H1 (cell line): ENCODE data around the gene PSMC5. TPM values are rescaled to one million over a fixed set of nuclear protein-coding genes. Genes with fewer than 3 reads are reported as not detected.

ENCODE experiments used
- CTCF ChIA-PET: fragments of 300-600 bp; sonication (Branson Sonifier 250); formaldehyde crosslinking; loops from one replicate; lab custom pipeline; 2021; ENCODE audit not compliant: partially characterized antibody; lab: Charles Lee
- POLR2A ChIA-PET: fragments of 300-600 bp; sonication (Branson Sonifier 250); formaldehyde crosslinking; loops from one replicate; lab custom pipeline; 2021; ENCODE audit warnings: inconsistent platforms; ENCODE audit not compliant: partially characterized antibody; lab: Charles Lee
- DNase-seq, 2 experiments: peaks; one replicate each; pipeline versions ENCODE4 v3.0.0 to v3.0.0-alpha.2; 2010 to 2022; ENCODE audit warnings: low spot score in 2 of 2, low read depth in 1 of 2, mixed read lengths in 1 of 2
- FAIRE-seq: peaks from 2 replicates; lab custom pipeline; 2011; peaks lifted over from hg19 to GRCh38; lab: Jason Lieb, UNC
- H2AFZ ChIP-seq: 2 replicates; pipeline ENCODE4 v1.8.1; 2012; ENCODE audit warnings: low read length, inconsistent platforms
- H2AK5ac ChIP-seq: 2 replicates; pipeline ENCODE4 v1.6.1; 2013; ENCODE audit warnings: low read depth, low read length
- H2BK120ac ChIP-seq: replicated peaks from 2 replicates; pipeline ENCODE3; 2013; ENCODE audit warnings: low read depth, low read length, inconsistent platforms
- H2BK12ac ChIP-seq: 2 replicates; pipeline ENCODE4 v1.6.1; 2013; ENCODE audit warnings: low read depth, low read length
- H2BK15ac ChIP-seq: 2 replicates; pipeline ENCODE4 v1.6.1; 2013; ENCODE audit warnings: low read length
- H2BK20ac ChIP-seq: 2 replicates; pipeline ENCODE4 v1.6.1; 2013; ENCODE audit warnings: low read length
- H2BK5ac ChIP-seq: 2 replicates; pipeline ENCODE4 v1.6.1; 2013; ENCODE audit warnings: low read depth, low read length
- H3K14ac ChIP-seq: 2 replicates; pipeline ENCODE4 v1.6.1; 2013; ENCODE audit warnings: inconsistent platforms; ENCODE audit not compliant: insufficient read length
- H3K18ac ChIP-seq: 2 replicates; pipeline ENCODE4 v1.6.1; 2013; ENCODE audit warnings: low read length; ENCODE audit errors: extremely low read depth
- H3K23ac ChIP-seq: 2 replicates; pipeline ENCODE4 v1.6.1; 2013; ENCODE audit warnings: inconsistent platforms; ENCODE audit not compliant: insufficient read length
- H3K23me2 ChIP-seq: 2 replicates; pipeline ENCODE4 v1.6.1; 2013; ENCODE audit warnings: low read depth, low read length
- H3K27ac ChIP-seq: 2 replicates; pipeline ENCODE4 v1.6.1; 2011; ENCODE audit warnings: low read depth, low read length, inconsistent platforms
- H3K27me3 ChIP-seq, 4 experiments: replicated peaks in 1 of 4; 1 replicate in 1 of 4; 2 replicates in 3 of 4; pipeline versions ENCODE4 v1.6.1 to v1.8.1; 2011 to 2013; ENCODE audit warnings: low read length in 3 of 4, mild to moderate bottlenecking in 3 of 4, inconsistent platforms in 2 of 4, mixed read lengths in 2 of 4, moderate library complexity in 1 of 4; ENCODE audit not compliant: control insufficient read depth in 3 of 4, insufficient read depth in 3 of 4; ENCODE audit errors: extremely low read depth in 1 of 4
- H3K36me3 ChIP-seq, 4 experiments: 2 replicates each; pipeline versions ENCODE4 v1.6.1 to v1.8.1; 2011 to 2013; ENCODE audit warnings: mild to moderate bottlenecking in 4 of 4, low read length in 3 of 4, moderate library complexity in 2 of 4, control low read depth in 1 of 4, inconsistent platforms in 1 of 4; ENCODE audit not compliant: insufficient read depth in 4 of 4, control insufficient read depth in 2 of 4
- H3K4ac ChIP-seq: replicated peaks from 2 replicates; pipeline ENCODE3; 2013; ENCODE audit warnings: low read length, low read depth, mixed read lengths, inconsistent platforms; ENCODE audit not compliant: insufficient read length
- H3K4me1 ChIP-seq, 4 experiments: replicated peaks in 1 of 4; 1 replicate in 1 of 4; 2 replicates in 3 of 4; pipeline versions ENCODE4 v1.6.1 to v1.8.1; 2011 to 2013; ENCODE audit warnings: low read length in 3 of 4, inconsistent platforms in 2 of 4, mixed read lengths in 1 of 4; ENCODE audit not compliant: insufficient read depth in 4 of 4, control insufficient read depth in 3 of 4
- H3K4me2 ChIP-seq, 2 experiments: 2 replicates each; pipeline versions ENCODE4 v1.6.1 to v1.8.1; 2011 to 2013; ENCODE audit warnings: low read depth in 2 of 2, low read length in 2 of 2, control low read depth in 1 of 2, inconsistent platforms in 1 of 2, mild to moderate bottlenecking in 1 of 2; ENCODE audit not compliant: insufficient read depth in 1 of 2
- H3K4me3 ChIP-seq, 4 experiments: fragments of 200-600, 300-600 bp in 1 of 4; sonication (generic), shearing (Covaris generic), sonication (Bioruptor Twin) in 1 of 4; 2 replicates each; pipeline versions ENCODE4 v1.5.1 to v1.8.1; 2011 to 2016; ENCODE audit warnings: low read length in 4 of 4, low read depth in 3 of 4, control low read depth in 2 of 4, inconsistent platforms in 2 of 4, mild to moderate bottlenecking in 2 of 4, mixed read lengths in 1 of 4, moderate library complexity in 1 of 4; ENCODE audit not compliant: insufficient read depth in 2 of 4; ENCODE audit errors: extremely low read depth in 1 of 4
- H3K56ac ChIP-seq: replicated peaks from 2 replicates; pipeline ENCODE3; 2013; ENCODE audit warnings: low read depth, mild to moderate bottlenecking, mixed read lengths, low read length, inconsistent platforms; ENCODE audit not compliant: insufficient read length
- H3K79me1 ChIP-seq: 2 replicates; pipeline ENCODE4 v1.6.1; 2013; ENCODE audit warnings: low read depth, low read length, control low read depth
- H3K79me2 ChIP-seq, 2 experiments: 2 replicates each; pipeline versions ENCODE4 v1.6.1 to v1.8.1; 2012 to 2013; ENCODE audit warnings: low read length in 2 of 2, mild to moderate bottlenecking in 2 of 2, inconsistent platforms in 1 of 2; ENCODE audit not compliant: insufficient read depth in 2 of 2, control insufficient read depth in 1 of 2
- H3K9ac ChIP-seq, 4 experiments: replicated peaks in 1 of 4; 1 replicate in 1 of 4; 2 replicates in 3 of 4; pipeline versions ENCODE4 v1.6.1 to v1.8.1; 2011 to 2013; ENCODE audit warnings: low read depth in 3 of 4, low read length in 3 of 4, control low read depth in 2 of 4, mild to moderate bottlenecking in 2 of 4, moderate library complexity in 2 of 4, inconsistent platforms in 1 of 4; ENCODE audit errors: extremely low read depth in 1 of 4
- H3K9me3 ChIP-seq, 2 experiments: 2 replicates each; pipeline versions ENCODE4 v1.6.1 to v1.8.1; 2012 to 2013; ENCODE audit warnings: mild to moderate bottlenecking in 2 of 2, moderate library complexity in 2 of 2, control low read depth in 1 of 2, inconsistent platforms in 1 of 2, low read depth in 1 of 2, low read length in 1 of 2, mixed read lengths in 1 of 2; ENCODE audit not compliant: insufficient read depth in 2 of 2
- H4K20me1 ChIP-seq, 2 experiments: replicated peaks in 1 of 2; 2 replicates each; pipeline versions ENCODE3 to v1.8.1; 2011 to 2013; ENCODE audit warnings: inconsistent platforms in 2 of 2, low read length in 2 of 2, mild to moderate bottlenecking in 1 of 2; ENCODE audit not compliant: insufficient read depth in 2 of 2, control insufficient read depth in 1 of 2
- H4K5ac ChIP-seq: 2 replicates; pipeline ENCODE4 v1.6.1; 2013; ENCODE audit warnings: low read length, low read depth, mixed read lengths, inconsistent platforms; ENCODE audit not compliant: insufficient read length
- H4K8ac ChIP-seq: 2 replicates; pipeline ENCODE4 v1.8.0; 2013; ENCODE audit warnings: mild to moderate bottlenecking, moderate library complexity, low read length, inconsistent platforms; ENCODE audit not compliant: insufficient read depth; ENCODE audit errors: extremely low read depth
- H4K91ac ChIP-seq: replicated peaks from 2 replicates; pipeline ENCODE3; 2013; ENCODE audit warnings: low read length, mixed read lengths, inconsistent platforms; ENCODE audit not compliant: insufficient read length
- CBX5 ChIP-seq: fragments of 300-800, 300-1000 bp; sonication (generic); IDR thresholded peaks from 2 replicates; pipeline ENCODE4 v1.7.1; 2016; ENCODE audit warnings: antibody characterized with exemption, low read length, low read depth
- CEBPB ChIP-seq: IDR thresholded peaks from 2 replicates; pipeline ENCODE4 v1.6.1; 2012; ENCODE audit warnings: low read depth, low read length
- EZH2 ChIP-seq: fragments of 200-600 bp; sonication (generic); IDR thresholded peaks from 2 replicates; pipeline ENCODE4 v1.7.1; 2012; ENCODE audit warnings: low read depth, mild to moderate bottlenecking, moderate library complexity, low read length, inconsistent platforms; ENCODE audit not compliant: severe bottlenecking
- RFX5 ChIP-seq: IDR thresholded peaks from 2 replicates; pipeline ENCODE4 v1.6.1; 2011; ENCODE audit warnings: low read depth, low read length, improper control_type of control experiment, borderline replicate concordance
- WGBS, 2 experiments: shearing (Covaris generic) in 1 of 2; methylation state at CpG; one replicate each; pipeline versions ENCODE4 v1.1.6 to v1.1.7; 2013 to 2015; ENCODE audit warnings: low lambda C conversion rate in 2 of 2, mixed read lengths in 2 of 2, inconsistent platforms in 1 of 2, low coverage in 1 of 2, missing lambda C conversion rate in 1 of 2; ENCODE audit not compliant: insufficient replicate concordance in 2 of 2, insufficient coverage in 1 of 2, insufficient read length in 1 of 2; ENCODE audit errors: extremely low coverage in 1 of 2, missing lambda C conversion rate in 1 of 2; 5-methylcytosine and 5-hydroxymethylcytosine counted together
- polyA plus RNA-seq, 7 experiments: library from polyadenylated mRNA; depleted of rRNA in 3 of 7; stranded (reverse) in 5 of 7; unstranded in 2 of 7; fragments of >200 nt in 5 of 7; fragments of 200-250 nt in 2 of 7; gene quantifications; 1 replicate in 5 of 7; 2 replicates in 1 of 7; 4 replicates in 1 of 7; pipeline versions ENCODE4 v1.2.1 to v1.2.3, GENCODE V29; 2011 to 2013; ENCODE audit warnings: missing spikeins in 2 of 7, mixed read lengths in 2 of 7
- total RNA-seq: library from RNA; stranded (reverse); fragmentation: NEBNext Ultra II Directional; extraction: Animal tissue kit (Norgen Biotek cat#: 25700); gene quantifications from 2 replicates; pipeline ENCODE4 v1.2.1, GENCODE V29; 2021
- TF ChIP-seq, protein P1 (sequence below): IDR thresholded peaks from 2 replicates; pipeline ENCODE4 v1.6.1; 2012; ENCODE audit warnings: inconsistent platforms

Gene PSMC5
- total and polyA plus RNA-seq, 2 of the 8 experiments (the other 6 are each of a cell fraction or from before 2014, with no cell fraction given): 172 to 180 TPM

DNA sequence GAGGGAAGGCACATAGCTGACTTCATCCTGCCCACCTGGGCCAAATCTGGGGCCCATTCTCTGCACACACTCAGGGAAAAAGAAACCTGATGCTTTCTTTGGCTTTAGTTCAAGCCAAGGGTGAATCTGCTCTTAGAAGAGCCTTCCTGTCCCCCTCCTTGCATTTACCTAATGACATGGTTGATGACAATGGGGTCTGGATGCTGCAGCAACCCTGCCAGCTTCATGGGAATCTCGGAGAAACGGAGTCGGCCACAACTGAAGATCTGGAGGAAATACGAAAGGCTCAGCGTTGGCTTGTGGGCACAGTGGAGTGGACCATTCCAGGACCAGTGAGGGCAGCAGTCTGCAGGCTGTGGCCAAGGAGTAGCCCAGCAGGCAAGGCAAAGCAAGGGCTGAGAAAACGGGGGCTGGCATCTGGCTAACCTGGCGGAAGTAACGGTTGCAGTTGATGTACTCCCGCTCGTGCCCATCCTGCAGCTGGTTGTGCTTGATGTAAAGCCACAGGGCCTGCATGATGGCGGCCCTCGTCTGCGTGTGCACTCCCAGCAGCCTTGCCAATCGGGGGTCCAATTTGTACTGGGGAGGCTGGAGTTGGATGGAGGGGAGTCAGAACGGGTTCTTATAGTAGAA is 6.6 kb downstream of the PSMC5 start:
- Histone ChIP-seq H4K5ac (no peak overlapping the region), H3K23ac (no peak overlapping the region), H3K36me3 (peaks cover 42 to 63% (median 59%) of the 10 kb centered on the region in 4 experiments), H3K4me2 (no peak overlapping the region), H3K23me2 (no peaks in the 10 kb centered on the region), H3K27ac (no peak overlapping the region), H4K20me1 (peaks cover 3 to 27% of the 10 kb centered on the region in 2 experiments), H4K91ac (no peak overlapping the region), H2BK5ac (no peak overlapping the region; the same call in 1 of the 2 replicates), H2BK15ac (no peak overlapping the region), H3K18ac (no peak overlapping the region), H3K27me3 (no peaks in the 10 kb centered on the region), H3K4ac (no peak overlapping the region), H2BK20ac (no peak overlapping the region), H3K9ac (no peak overlapping the region), H2AK5ac (no peak overlapping the region), H2BK12ac (no peak overlapping the region), H3K56ac (no peak overlapping the region), H3K4me3 (no peak overlapping the region), H2AFZ (no peak overlapping the region), H3K79me1 (peaks cover 22% of the 10 kb centered on the region), H2BK120ac (no peak overlapping the region), H3K14ac (no peak overlapping the region), H3K4me1 (peaks cover under 1 to 13% (median 11%) of the 10 kb centered on the region in 4 experiments), H3K9me3 (no peaks in the 10 kb centered on the region), H3K79me2 (peaks cover 0 to 28% of the 10 kb centered on the region in 2 experiments), H4K8ac (no peak overlapping the region; the same call in 1 of the 2 replicates)
- FAIRE-seq (no peak), DNase-seq (no peak)
- CTCF ChIA-PET: interaction anchor here (0.7 to 5.2 kb wide), 18 partner anchors 10 to 385 kb away, joined by 3 to 61 read pairs (median 4); no protein-coding TSS in a partner anchor
- TF ChIP-seq CBX5: no peak
- no peak for TF ChIP-seq EZH2
- TF ChIP-seq CEBPB: no peak
- TF ChIP-seq RFX5: no peak
- TF ChIP-seq, protein P1, sequence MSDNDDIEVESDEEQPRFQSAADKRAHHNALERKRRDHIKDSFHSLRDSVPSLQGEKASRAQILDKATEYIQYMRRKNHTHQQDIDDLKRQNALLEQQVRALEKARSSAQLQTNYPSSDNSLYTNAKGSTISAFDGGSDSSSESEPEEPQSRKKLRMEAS: no peak
- POLR2A ChIA-PET: interaction anchor here (1.1 to 32.3 kb wide), 8 partner anchors 2 to 93 kb away, joined by 3 to 593 read pairs (median 7); partner anchors contain the start of genes CCDC47, DDX42, FTSJ3 and PSMC5
- 94% methylated on average over 15 of the region's 15 CpGs; no CpG with 5 or more reads in 1 of the 2 experiments for WGBS, 2 experiments
